ENCODE results near the gene MT1A. TPM values are rescaled to one million over a fixed set of nuclear protein-coding genes. Genes with fewer than 3 reads are reported as not detected.

The MT1A gene
- total RNA-seq, 1 donor from 2014 or later: not detected

DNA sequence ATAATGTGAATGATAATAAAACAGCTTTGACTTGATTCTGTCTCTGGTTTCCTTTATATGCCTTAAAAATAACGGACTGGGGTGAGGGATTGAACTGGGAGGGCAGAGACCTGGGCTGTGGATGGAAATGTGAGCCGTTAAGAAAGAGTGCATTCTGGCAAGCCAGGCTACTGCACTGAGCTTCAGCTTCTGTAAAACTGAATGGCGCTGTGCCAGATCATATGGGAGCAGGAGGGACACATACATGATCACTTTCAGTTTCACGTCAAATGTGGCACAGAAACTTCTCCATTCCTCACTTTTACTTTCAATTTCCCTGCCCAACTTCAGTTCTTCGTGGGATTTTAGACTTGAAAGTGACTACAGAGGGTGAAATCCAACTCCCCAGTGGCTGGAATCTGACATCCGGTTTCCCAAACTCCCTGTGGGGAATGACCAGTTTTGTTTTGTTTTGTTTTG lies 29.0 kb upstream of the MT1A start:
- Histone ChIP-seq H3K4me3 (ENCODE audit: low read length in 3 of 3) (peak overlapping the region; percentile 75 to 89 (median 89)), H3K4me1 (ENCODE audit: control insufficient read depth in 3 of 3, insufficient read depth in 3 of 3, low read length in 3 of 3) (peaks cover 64 to 72% (median 72%) of the 10 kb centered on the region in 3 donors), H3K36me3 (ENCODE audit: control insufficient read depth in 3 of 3, insufficient read depth in 3 of 3, low read length in 3 of 3) (no peaks in the 10 kb centered on the region), H3K27me3 (ENCODE audit: control insufficient read depth in 3 of 3, insufficient read depth in 3 of 3, low read length in 3 of 3) (no peaks in the 10 kb centered on the region), H3K9ac (ENCODE audit: low read depth in 1 of 3, low read length in 3 of 3) (peak overlapping the region; percentile 62 to 93 (median 76)), H3K9me3 (ENCODE audit: control insufficient read depth in 3 of 3, low read length in 3 of 3) (no peaks in the 10 kb centered on the region), H3K27ac (ENCODE audit: low read depth, low read length) (peak overlapping the region; percentile 98)

DNA sequence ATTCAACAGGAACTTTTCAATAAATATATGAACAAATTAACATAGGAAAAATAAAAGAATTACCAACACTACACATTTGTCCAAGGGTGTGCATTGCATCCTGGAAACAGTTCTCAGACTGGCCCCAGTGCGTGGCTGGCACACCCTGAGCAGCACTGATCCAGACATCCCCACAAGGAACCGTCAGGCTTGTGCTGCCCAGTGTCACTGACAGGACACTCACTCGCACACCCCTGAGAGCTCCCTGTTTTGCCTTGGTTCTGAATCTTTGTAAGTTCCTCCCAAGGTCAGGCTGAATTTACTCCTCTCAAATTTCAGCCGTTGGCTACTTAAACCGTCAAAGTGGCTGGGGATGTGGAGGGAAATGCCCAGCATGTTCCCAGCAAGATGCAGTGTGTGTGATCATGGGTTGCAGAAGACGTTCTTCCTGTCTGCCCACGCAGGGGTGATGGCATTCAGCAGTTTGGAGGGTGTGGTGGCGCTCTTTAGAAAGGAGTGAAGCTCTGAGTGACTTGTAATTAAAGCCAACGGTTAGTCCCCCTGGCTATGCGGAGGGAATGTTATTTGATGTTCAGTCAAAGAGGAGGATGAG lies 28.4 kb upstream of the MT1A start:
- peak overlapping the region; percentile 28 to 89 (median 47) for H3K4me3 ChIP-seq (ENCODE audit: low read length in 3 of 3)
- no peaks in the 10 kb centered on the region for H3K27me3 ChIP-seq (ENCODE audit: control insufficient read depth in 3 of 3, insufficient read depth in 3 of 3, low read length in 3 of 3)
- peak overlapping the region; percentile 62 to 93 (median 76) for H3K9ac ChIP-seq (ENCODE audit: low read depth in 1 of 3, low read length in 3 of 3)
- H3K27ac ChIP-seq (ENCODE audit: low read depth, low read length): peak overlapping the region; percentile 98
- no peaks in the 10 kb centered on the region for H3K9me3 ChIP-seq (ENCODE audit: control insufficient read depth in 3 of 3, low read length in 3 of 3)
- peaks cover 64 to 67% (median 65%) of the 10 kb centered on the region in 3 donors for H3K4me1 ChIP-seq (ENCODE audit: control insufficient read depth in 3 of 3, insufficient read depth in 3 of 3, low read length in 3 of 3)
- H3K36me3 ChIP-seq (ENCODE audit: control insufficient read depth in 3 of 3, insufficient read depth in 3 of 3, low read length in 3 of 3): no peaks in the 10 kb centered on the region

DNA sequence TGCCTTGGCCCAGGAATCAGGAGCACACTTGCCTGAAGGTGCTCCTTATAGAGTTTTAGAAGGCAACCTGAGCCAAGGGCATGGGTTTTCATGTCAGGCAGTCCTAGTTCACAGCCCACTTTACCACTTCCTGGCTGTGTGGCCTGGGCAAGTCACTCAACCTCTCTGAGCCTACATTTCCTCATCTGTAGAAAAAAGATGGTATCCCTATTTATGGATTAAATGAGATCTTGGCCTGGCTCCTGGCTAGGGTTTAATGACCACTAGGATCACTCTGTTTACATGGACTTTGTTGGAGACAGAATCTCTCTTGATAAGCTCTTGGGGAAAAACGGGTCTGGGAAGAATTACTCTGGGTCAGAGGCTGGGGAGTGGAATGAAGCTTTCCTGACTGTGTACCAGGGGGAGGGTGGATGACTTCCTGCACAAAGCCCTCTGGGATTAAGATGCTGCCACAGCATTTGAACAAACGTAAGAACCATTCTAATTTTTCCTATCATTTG lies 27.8 kb upstream of the MT1A start:
- Histone ChIP-seq H3K4me3 (ENCODE audit: low read length in 3 of 3) (peak overlapping the region; percentile 28 to 89 (median 47)), H3K4me1 (ENCODE audit: control insufficient read depth in 3 of 3, insufficient read depth in 3 of 3, low read length in 3 of 3) (peaks cover 60 to 62% (median 62%) of the 10 kb centered on the region in 3 donors), H3K9ac (ENCODE audit: low read depth in 1 of 3, low read length in 3 of 3) (peak overlapping the region in 1 of 3 donors; percentile 93), H3K36me3 (ENCODE audit: control insufficient read depth in 3 of 3, insufficient read depth in 3 of 3, low read length in 3 of 3) (no peaks in the 10 kb centered on the region), H3K9me3 (ENCODE audit: control insufficient read depth in 3 of 3, low read length in 3 of 3) (no peaks in the 10 kb centered on the region), H3K27me3 (ENCODE audit: control insufficient read depth in 3 of 3, insufficient read depth in 3 of 3, low read length in 3 of 3) (no peaks in the 10 kb centered on the region), H3K27ac (ENCODE audit: low read depth, low read length) (peak overlapping the region; percentile 98)

DNA sequence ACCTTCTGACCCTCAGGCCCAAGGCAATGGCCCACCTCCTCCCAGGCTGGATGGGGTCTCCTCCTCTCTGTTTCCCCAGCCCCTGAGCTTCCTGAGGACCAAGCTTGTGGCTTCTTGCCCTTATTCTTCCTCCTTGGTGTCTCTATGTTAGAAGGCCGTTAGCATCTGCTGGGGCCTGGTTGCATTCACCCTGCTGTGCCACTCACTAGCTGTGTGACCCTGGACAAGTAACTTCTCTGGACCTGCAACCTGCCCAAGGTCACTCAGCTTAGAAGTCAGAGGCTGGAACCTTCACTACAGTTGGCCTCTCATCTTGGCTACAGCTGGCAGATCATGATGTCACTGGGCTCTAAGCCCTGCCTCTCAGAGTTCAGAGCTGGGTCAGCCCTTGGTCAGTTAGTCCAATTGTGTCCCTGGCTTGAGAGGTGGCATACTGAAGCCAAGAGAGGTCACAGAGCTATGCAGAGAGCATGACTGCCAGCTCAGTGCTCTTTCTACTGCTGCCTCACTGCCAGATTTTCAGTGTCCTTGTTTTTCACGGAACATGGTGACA lies 27.1 kb upstream of the MT1A start:
- peak overlapping the region; percentile 41 to 93 (median 71) for H3K9ac ChIP-seq (ENCODE audit: low read depth in 1 of 3, low read length in 3 of 3)
- no peaks in the 10 kb centered on the region for H3K9me3 ChIP-seq (ENCODE audit: control insufficient read depth in 3 of 3, low read length in 3 of 3)
- no peaks in the 10 kb centered on the region for H3K27me3 ChIP-seq (ENCODE audit: control insufficient read depth in 3 of 3, insufficient read depth in 3 of 3, low read length in 3 of 3)
- H3K36me3 ChIP-seq (ENCODE audit: control insufficient read depth in 3 of 3, insufficient read depth in 3 of 3, low read length in 3 of 3): no peaks in the 10 kb centered on the region
- peak overlapping the region; percentile 98 for H3K27ac ChIP-seq (ENCODE audit: low read depth, low read length)
- H3K4me1 ChIP-seq (ENCODE audit: control insufficient read depth in 3 of 3, insufficient read depth in 3 of 3, low read length in 3 of 3): peaks cover 53 to 55% (median 55%) of the 10 kb centered on the region in 3 donors
- H3K4me3 ChIP-seq (ENCODE audit: low read length in 3 of 3): peak overlapping the region in 2 of 3 donors; percentile 41

DNA sequence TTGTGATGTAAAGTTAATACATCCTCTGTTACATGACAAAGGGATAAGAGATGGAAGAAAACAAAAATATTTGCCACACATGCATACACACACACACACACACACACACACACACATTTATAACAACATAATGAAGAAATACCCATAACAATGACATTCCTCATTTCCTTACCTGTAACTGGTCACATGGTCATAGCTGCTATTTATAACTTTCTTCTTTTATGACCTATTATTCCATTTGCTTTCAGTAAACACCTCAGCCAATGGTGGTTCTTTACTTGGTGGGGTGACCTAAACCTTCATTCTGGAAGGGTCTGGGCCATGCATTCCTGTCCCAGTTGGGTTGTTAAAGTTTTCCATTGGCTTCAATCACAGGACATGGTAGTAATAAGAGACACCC lies 24.8 kb upstream of the MT1A start:
- Histone ChIP-seq H3K27ac (ENCODE audit: low read depth, low read length) (no peak overlapping the region), H3K9ac (ENCODE audit: low read depth in 1 of 3, low read length in 3 of 3) (no peak overlapping the region), H3K27me3 (ENCODE audit: control insufficient read depth in 3 of 3, insufficient read depth in 3 of 3, low read length in 3 of 3) (no peaks in the 10 kb centered on the region), H3K4me1 (ENCODE audit: control insufficient read depth in 3 of 3, insufficient read depth in 3 of 3, low read length in 3 of 3) (peaks cover 45 to 51% (median 48%) of the 10 kb centered on the region in 3 donors), H3K9me3 (ENCODE audit: control insufficient read depth in 3 of 3, low read length in 3 of 3) (no peaks in the 10 kb centered on the region), H3K4me3 (ENCODE audit: low read length in 3 of 3) (no peak overlapping the region), H3K36me3 (ENCODE audit: control insufficient read depth in 3 of 3, insufficient read depth in 3 of 3, low read length in 3 of 3) (no peaks in the 10 kb centered on the region)

DNA sequence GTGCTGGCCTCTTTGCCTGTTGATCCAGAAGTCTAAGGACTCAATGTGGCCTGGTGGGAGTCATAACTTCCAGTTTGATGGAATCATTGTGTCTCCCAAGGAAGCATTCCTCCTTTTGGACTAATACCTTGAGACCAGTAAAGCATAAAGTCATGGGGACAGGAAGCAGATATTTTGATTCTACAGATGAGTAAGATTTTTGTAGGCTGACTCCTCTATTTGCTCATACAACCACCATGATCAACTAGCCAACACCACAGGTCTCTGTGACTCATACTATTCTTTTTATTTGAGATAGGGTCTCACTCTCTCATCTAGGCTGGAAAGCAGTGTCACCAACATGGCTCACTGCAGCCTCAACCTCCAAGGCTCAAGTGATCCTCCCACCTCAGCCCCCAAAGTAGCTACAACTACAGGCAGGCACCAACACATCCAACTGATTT lies 23.9 kb upstream of the MT1A start:
- Histone ChIP-seq H3K4me3 (ENCODE audit: low read length in 3 of 3) (no peak overlapping the region), H3K4me1 (ENCODE audit: control insufficient read depth in 3 of 3, insufficient read depth in 3 of 3, low read length in 3 of 3) (peaks cover 37 to 42% (median 41%) of the 10 kb centered on the region in 3 donors), H3K36me3 (ENCODE audit: control insufficient read depth in 3 of 3, insufficient read depth in 3 of 3, low read length in 3 of 3) (no peaks in the 10 kb centered on the region), H3K9ac (ENCODE audit: low read depth in 1 of 3, low read length in 3 of 3) (no peak overlapping the region), H3K27ac (ENCODE audit: low read depth, low read length) (no peak overlapping the region), H3K27me3 (ENCODE audit: control insufficient read depth in 3 of 3, insufficient read depth in 3 of 3, low read length in 3 of 3) (no peaks in the 10 kb centered on the region), H3K9me3 (ENCODE audit: control insufficient read depth in 3 of 3, low read length in 3 of 3) (no peaks in the 10 kb centered on the region)

DNA sequence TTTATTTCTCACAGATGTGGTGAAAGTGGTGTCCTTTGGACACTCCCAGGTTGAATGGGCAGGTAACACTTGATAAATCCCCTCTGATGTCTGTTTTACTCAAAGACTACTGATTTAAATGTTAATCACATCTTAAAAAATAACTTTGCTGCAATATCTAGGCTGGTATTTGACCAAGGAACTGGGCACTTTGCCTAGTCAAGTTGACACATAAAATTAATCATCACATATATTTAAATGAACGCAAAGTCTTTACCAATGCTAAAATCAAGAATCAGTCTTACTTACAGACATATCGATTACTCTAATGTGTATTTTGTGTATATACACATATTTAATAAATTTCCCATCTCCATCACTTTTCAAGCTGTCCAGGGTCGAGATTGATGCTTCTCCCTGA lies 23.1 kb upstream of the MT1A start:
- H3K27me3 ChIP-seq (ENCODE audit: control insufficient read depth in 3 of 3, insufficient read depth in 3 of 3, low read length in 3 of 3): no peaks in the 10 kb centered on the region
- no peaks in the 10 kb centered on the region for H3K9me3 ChIP-seq (ENCODE audit: control insufficient read depth in 3 of 3, low read length in 3 of 3)
- no peak overlapping the region for H3K27ac ChIP-seq (ENCODE audit: low read depth, low read length)
- peaks cover 29 to 36% (median 34%) of the 10 kb centered on the region in 3 donors for H3K4me1 ChIP-seq (ENCODE audit: control insufficient read depth in 3 of 3, insufficient read depth in 3 of 3, low read length in 3 of 3)
- no peaks in the 10 kb centered on the region for H3K36me3 ChIP-seq (ENCODE audit: control insufficient read depth in 3 of 3, insufficient read depth in 3 of 3, low read length in 3 of 3)
- no peak overlapping the region for H3K9ac ChIP-seq (ENCODE audit: low read depth in 1 of 3, low read length in 3 of 3)
- H3K4me3 ChIP-seq (ENCODE audit: low read length in 3 of 3): no peak overlapping the region

DNA sequence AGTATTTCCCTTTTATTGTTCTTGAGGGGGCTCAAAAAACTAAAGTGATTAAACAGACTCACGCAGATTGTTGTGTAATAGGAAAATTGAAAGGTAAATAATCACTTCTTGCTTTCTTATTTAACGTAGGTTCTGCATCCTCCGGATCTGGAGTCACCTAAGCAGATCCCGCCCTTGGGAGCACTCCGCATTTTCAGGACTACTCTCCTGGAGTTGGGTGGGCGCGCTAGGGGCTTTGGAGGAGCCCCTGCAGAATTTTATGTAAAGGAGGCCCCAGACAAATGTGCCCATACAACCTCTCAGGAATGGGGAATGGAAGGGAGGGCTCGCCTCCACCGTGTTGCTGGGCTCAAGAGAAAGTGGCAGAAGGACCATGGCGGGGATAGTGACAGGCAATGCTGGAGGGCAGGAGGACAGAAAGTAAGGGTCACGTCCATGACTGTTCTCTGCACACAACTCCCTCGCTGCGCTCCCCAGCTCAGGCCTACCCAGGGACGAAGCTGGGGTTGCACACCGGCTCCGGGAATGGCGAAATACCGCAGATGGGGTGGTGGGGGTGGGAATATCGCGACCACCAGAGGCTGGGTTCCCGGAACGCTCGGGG lies 21.8 kb upstream of the MT1A start:
- Histone ChIP-seq H3K27me3 (ENCODE audit: control insufficient read depth in 3 of 3, insufficient read depth in 3 of 3, low read length in 3 of 3) (no peaks in the 10 kb centered on the region), H3K9ac (ENCODE audit: low read depth in 1 of 3, low read length in 3 of 3) (peak overlapping the region; percentile 58 to 83 (median 74)), H3K4me3 (ENCODE audit: low read length in 3 of 3) (peak overlapping the region; percentile 66 to 79 (median 68)), H3K36me3 (ENCODE audit: control insufficient read depth in 3 of 3, insufficient read depth in 3 of 3, low read length in 3 of 3) (no peaks in the 10 kb centered on the region), H3K4me1 (ENCODE audit: control insufficient read depth in 3 of 3, insufficient read depth in 3 of 3, low read length in 3 of 3) (peaks cover 15 to 22% (median 21%) of the 10 kb centered on the region in 3 donors), H3K9me3 (ENCODE audit: control insufficient read depth in 3 of 3, low read length in 3 of 3) (no peaks in the 10 kb centered on the region), H3K27ac (ENCODE audit: low read depth, low read length) (peak overlapping the region; percentile 38)

DNA sequence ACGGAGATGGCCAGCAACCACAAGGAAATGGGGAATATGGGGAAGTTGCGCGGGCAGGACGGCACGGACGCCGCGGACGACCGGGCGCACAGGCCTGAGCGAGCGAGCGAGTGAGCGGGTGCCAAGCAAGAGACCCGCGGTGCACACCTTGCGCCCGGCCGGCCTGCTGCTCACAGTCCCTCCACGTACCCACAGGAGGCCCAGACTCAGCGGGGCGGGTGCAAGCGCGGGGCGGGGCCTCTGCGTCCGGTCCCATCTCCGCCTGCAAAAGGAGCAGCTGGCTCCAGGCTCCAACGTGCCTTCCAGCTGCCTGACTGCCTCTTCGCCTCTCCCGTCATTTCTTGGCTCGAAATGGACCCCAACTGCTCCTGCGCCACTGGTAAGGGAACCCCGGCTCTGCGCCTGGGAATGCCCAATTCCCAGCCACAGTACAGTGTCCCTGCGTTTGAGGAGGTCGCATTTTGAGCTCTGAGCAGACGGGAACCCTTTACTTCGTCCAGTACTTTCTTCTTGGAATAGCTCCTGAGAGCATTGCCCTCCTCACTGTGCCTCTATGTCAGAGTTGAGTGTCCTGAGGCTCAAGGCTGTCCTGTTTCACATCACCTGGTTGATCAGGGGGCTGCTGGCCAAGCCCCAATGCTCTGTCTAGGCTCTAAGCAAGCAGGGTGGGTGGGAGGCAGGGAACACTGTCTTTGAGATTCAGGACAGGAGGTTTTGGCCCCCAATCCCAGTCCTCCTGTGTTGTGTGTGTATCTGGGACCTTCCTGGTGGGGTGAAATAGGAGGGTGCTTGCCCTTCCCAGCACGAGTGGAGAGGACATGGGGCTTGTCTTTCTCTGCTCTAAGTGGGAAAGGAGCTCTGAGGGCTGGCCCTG lies 21.0 kb upstream of the MT1A start:
- Histone ChIP-seq H3K27me3 (ENCODE audit: control insufficient read depth in 3 of 3, insufficient read depth in 3 of 3, low read length in 3 of 3) (no peaks in the 10 kb centered on the region), H3K4me1 (ENCODE audit: control insufficient read depth in 3 of 3, insufficient read depth in 3 of 3, low read length in 3 of 3) (peaks cover 11 to 21% (median 16%) of the 10 kb centered on the region in 3 donors), H3K9ac (ENCODE audit: low read depth in 1 of 3, low read length in 3 of 3) (peak overlapping the region; percentile 61 to 83 (median 77)), H3K9me3 (ENCODE audit: control insufficient read depth in 3 of 3, low read length in 3 of 3) (no peaks in the 10 kb centered on the region), H3K4me3 (ENCODE audit: low read length in 3 of 3) (peak overlapping the region; percentile 66 to 79 (median 68)), H3K27ac (ENCODE audit: low read depth, low read length) (peak overlapping the region; percentile 38), H3K36me3 (ENCODE audit: control insufficient read depth in 3 of 3, insufficient read depth in 3 of 3, low read length in 3 of 3) (no peaks in the 10 kb centered on the region)
